ENCODE results near the gene SUPT3H. TPM values are rescaled to one million over a fixed set of nuclear protein-coding genes. Genes with fewer than 3 reads are reported as not detected.
A peak's percentile ranks its signal among the peaks of the same experiment; 100 is the strongest.

Gene SUPT3H
- polyA plus RNA-seq, 4 donors: 19.3 to 24.0 (median 23.2) TPM

DNA sequence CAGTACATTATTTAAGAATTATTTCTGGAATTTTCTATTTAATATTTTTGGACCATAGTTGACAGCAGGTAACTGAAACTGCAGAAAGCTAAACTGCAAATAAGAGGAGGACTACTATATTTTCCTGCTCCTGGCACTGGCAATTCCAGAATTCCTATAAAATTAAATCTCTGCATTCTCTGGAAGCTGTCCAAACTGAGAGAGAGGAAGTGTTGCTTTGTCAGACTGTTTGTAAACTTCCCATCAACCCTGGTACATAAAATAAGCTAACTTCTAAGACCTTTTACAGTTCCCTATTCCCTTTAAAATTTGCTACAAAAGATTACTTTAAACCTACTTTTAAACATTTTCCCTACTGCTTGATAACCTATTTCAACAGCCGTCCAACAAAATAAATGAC lies 245.7 kb downstream of the SUPT3H start:
- peak in 1 of 4 donors; percentile 5 for DNase-seq (ENCODE audit: low read depth in 4 of 4, low spot score in 3 of 4)

GRCh38 chr6:45129051-45129450 lies 248.7 kb downstream of the SUPT3H start:
- DNase-seq (ENCODE audit: low read depth in 4 of 4, low spot score in 3 of 4): no peak

- DNase-seq (ENCODE audit: low read depth in 4 of 4, low spot score in 3 of 4): no peak
Measured at GRCh38 chr6:45127185-45127584, 250.5 kb downstream of the SUPT3H start.

- no peak for DNase-seq (ENCODE audit: low read depth in 4 of 4, low spot score in 3 of 4)
Measured at GRCh38 chr6:45126033-45126432, 251.7 kb downstream of the SUPT3H start.

DNA sequence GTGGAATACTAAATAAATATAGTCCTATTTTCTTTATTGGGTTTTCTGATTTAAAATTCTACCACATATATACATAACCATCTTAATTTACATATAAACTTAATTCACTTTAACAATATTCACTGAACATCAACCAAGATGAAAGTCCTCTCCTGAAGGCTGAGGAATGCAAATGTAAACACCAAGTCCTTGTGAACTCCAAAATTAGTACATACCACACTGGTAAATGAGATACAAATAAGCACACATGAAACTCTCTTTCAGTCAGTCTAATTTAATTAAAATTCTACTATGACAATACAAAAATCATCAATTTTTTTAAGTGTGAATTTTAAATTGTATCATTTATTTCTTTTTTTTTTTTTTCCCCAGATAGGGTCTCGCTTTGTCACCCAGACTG lies 254.7 kb downstream of the SUPT3H start:
- DNase-seq (ENCODE audit: low read depth in 4 of 4, low spot score in 3 of 4): no peak

GRCh38 chr6:45118754-45119153 lies 259.0 kb downstream of the SUPT3H start:
- no peak for DNase-seq (ENCODE audit: low read depth in 4 of 4, low spot score in 3 of 4)

GRCh38 chr6:45116714-45117410 lies 260.9 kb downstream of the SUPT3H start:
- DNase-seq (ENCODE audit: low read depth in 4 of 4, low spot score in 3 of 4): no peak

GRCh38 chr6:45115696-45116095 lies 262.0 kb downstream of the SUPT3H start:
- DNase-seq (ENCODE audit: low read depth in 4 of 4, low spot score in 3 of 4): no peak

DNA sequence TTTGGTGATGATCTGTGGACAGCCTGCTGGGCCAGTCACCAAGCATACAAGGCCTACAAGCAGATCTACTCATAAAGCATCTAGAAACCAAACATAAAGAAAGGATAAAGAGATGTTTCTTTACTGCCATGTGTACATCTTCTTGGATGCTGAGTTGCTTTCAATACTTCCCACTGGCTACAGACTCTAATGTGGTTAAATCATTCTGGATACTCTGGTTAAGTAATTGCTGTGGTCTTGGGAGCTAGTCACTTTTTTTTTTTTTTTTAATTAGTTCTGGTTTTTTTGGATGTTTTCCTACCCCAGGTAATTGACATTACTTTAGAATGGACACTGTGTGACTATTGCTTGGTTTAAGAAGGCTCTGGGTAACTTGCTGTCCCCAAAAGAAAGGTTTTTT lies 265.0 kb downstream of the SUPT3H start:
- DNase-seq (ENCODE audit: low read depth in 4 of 4, low spot score in 3 of 4): no peak

GRCh38 chr6:45109551-45109950 lies 268.2 kb downstream of the SUPT3H start:
- DNase-seq (ENCODE audit: low read depth in 4 of 4, low spot score in 3 of 4): no peak

GRCh38 chr6:45105170-45105820 lies 272.4 kb downstream of the SUPT3H start:
- DNase-seq (ENCODE audit: low read depth in 4 of 4, low spot score in 3 of 4): no peak

- DNase-seq (ENCODE audit: low read depth in 4 of 4, low spot score in 3 of 4): no peak
Measured at GRCh38 chr6:45104429-45104828, 273.3 kb downstream of the SUPT3H start.

DNA sequence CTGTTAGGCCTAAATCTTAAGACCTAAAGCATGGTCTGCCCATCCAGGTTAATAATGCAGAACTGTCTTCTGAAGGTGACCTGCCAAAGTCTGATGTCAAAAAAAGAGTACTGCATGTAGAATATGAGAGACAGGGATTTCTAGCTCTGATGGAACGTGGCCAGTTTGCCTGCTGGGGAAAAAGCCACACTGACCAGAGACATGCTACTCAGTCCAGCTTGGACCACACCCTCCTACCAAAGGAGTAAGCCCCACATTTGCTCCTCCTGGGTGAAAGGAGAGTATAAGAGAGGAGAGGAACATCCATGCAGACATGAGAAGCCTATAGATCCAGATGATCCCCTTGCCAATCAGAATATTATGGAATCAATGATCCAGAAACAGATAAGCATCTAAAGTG lies 279.5 kb downstream of the SUPT3H start:
- DNase-seq (ENCODE audit: low read depth in 4 of 4, low spot score in 3 of 4): no peak

GRCh38 chr6:45094831-45095230 lies 282.9 kb downstream of the SUPT3H start:
- no peak for DNase-seq (ENCODE audit: low read depth in 4 of 4, low spot score in 3 of 4)

- no peak for DNase-seq (ENCODE audit: low read depth in 4 of 4, low spot score in 3 of 4)
Measured at GRCh38 chr6:45092135-45092534, 285.6 kb downstream of the SUPT3H start.

- DNase-seq (ENCODE audit: low read depth in 4 of 4, low spot score in 3 of 4): no peak
Measured at GRCh38 chr6:45086360-45087084, 291.2 kb downstream of the SUPT3H start.

- no peak for DNase-seq (ENCODE audit: low read depth in 4 of 4, low spot score in 3 of 4)
Measured at GRCh38 chr6:45084257-45084656, 293.5 kb downstream of the SUPT3H start.

GRCh38 chr6:45082091-45082490 lies 295.6 kb downstream of the SUPT3H start:
- DNase-seq (ENCODE audit: low read depth in 4 of 4, low spot score in 3 of 4): no peak

DNA sequence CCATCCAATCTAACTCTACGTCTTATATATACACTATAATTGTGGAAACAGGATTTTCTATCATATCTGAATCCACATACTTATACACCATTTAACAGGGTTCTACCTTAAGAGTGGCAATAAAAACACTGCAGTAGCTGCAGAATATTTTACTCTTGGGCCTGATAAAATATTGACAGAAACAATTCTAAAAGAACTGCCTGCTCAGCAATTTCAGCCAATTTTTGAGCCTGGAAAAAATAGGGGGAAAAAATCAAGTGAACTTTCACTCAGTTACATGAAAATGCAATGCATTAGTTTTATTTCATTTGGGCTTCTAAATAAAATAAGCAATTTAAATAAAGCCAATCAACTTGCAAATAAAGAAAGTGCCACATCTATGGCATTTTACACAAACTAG lies 296.1 kb downstream of the SUPT3H start:
- no peak for DNase-seq (ENCODE audit: low read depth in 4 of 4, low spot score in 3 of 4)

DNA sequence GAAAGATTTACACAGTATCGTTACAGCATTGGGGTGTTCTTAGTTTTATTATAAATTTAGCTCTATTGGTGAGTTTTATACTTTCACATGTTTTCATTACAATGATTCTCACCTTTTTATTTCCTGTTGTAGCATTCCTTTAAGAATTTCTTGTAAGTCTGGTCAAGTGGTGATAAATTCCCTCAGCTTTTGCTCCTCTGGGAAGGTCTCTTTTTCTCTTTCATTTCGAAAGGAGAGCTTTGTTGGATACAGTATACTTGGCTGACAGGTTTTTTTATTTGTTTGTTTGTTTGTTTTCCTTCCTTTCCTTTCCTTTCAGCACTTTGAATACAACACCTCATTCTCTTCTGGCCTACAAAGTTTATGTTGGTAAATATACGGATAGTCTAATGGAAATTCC lies 299.3 kb downstream of the SUPT3H start:
- DNase-seq (ENCODE audit: low read depth in 4 of 4, low spot score in 3 of 4): no peak

DNA sequence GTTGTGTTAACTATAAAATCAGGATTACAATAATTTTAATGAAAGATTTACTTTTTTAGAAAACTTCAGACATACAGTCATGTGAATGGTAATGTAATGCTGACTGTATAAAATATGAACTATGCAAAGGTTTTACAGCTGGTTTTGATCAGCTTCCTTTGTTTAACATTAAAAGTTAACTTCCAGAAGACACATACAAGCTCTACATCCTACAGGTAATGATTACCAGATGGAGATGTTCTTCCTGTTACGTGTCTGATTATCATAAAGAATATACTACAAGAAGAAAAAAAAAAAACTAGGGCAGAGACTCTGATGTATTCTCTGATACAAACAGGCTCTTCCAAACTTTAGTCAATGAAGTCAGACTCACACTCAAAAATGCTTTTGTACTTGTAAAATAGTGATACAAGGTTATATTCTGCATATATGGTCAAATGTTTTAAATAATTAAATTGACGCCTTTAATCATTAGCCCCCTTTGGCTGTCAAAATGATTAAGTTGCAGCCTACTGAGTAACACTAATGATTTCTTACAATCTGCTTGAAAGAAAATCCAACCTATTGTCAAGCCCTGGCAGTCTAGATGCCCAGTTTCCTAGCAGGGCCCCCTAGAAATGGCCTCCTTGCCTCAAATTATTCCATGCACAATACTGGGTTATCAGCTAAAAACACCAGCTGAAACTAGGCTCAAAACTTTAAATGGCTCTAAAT lies 301.4 kb downstream of the SUPT3H start:
- no peak for DNase-seq (ENCODE audit: low read depth in 4 of 4, low spot score in 3 of 4)
